OCI-LY3 (cell line): ENCODE results near the gene MLST8.

Source experiments
- CTCF ChIP-seq: fragments of 200-600, 300-600 bp; sonication (generic); IDR thresholded peaks from 2 replicates; pipeline ENCODE4 v1.5.1; 2014; ENCODE audit warnings: antibody characterized with exemption, low read length, low read depth
- EZH2phosphoT487 ChIP-seq: fragments of 200-600 bp; shearing (Covaris generic); IDR thresholded peaks from 2 replicates; pipeline ENCODE4 v1.6.1; 2018; ENCODE audit warnings: antibody characterized with exemption, mixed run types, low read depth

- TF ChIP-seq CTCF (no peak), EZH2phosphoT487 (no peak)
Observed at GRCh38 chr16:2231016-2231931, 26.0 kb downstream of the MLST8 start.
